HepG2 (cell line): ENCODE results near the gene CHST11. TPM values are rescaled to one million over a fixed set of nuclear protein-coding genes. Genes with fewer than 3 reads are reported as not detected.

Source experiments
- ATAC-seq: fragments of 200-7000 bp; cut with Tn5 transposase; 3 replicates; pipeline ENCODE4 v1.9.1; 2020; ENCODE audit warnings: mild to moderate bottlenecking, moderate library complexity
- BruUV-seq: library from RNA; stranded (reverse); fragments of 400-500 nt; replicated peaks from 2 replicates; lab custom pipeline; 2021; lab: Mats Ljungman, UMichigan
- CTCF ChIA-PET: fragments of 300-600 bp; formaldehyde crosslinking; extraction: SDS; loops from one replicate; lab custom pipeline; 2021; ENCODE audit warnings: low total read pairs, inconsistent platforms, low intra/inter-chr PET ratio; lab: Yijun Ruan, JAX
- POLR2A ChIA-PET: fragments of 350-600 bp; sonication (Branson Sonifier 250); formaldehyde crosslinking; loops from one replicate; lab custom pipeline; 2020; ENCODE audit warnings: antibody characterized with exemption, inconsistent platforms; lab: Yijun Ruan, JAX
- DNase-seq: peaks from one replicate; pipeline ENCODE4 v3.0.0-alpha.2; 2015; ENCODE audit warnings: low spot score
- FAIRE-seq: peaks from 3 replicates; lab custom pipeline; 2011; peaks lifted over from hg19 to GRCh38; lab: Jason Lieb, UNC
- H2AFZ ChIP-seq: one replicate; pipeline ENCODE4 v1.6.1; 2011; ENCODE audit warnings: low read length, inconsistent platforms
- H3K27ac ChIP-seq: fragments of 300-600 bp; 3 replicates; pipeline ENCODE4 v1.8.0; 2011; ENCODE audit warnings: mixed run types, mild to moderate bottlenecking, mixed read lengths, low read length, inconsistent platforms; ENCODE audit not compliant: insufficient read depth; ENCODE audit errors: extremely low read length
- H3K27me3 ChIP-seq, 2 experiments: fragments of 200-600 bp in 1 of 2; 2 replicates in 1 of 2; 3 replicates in 1 of 2; pipeline versions ENCODE4 v1.6.0 to v1.8.0; 2011; ENCODE audit warnings: low read length in 2 of 2, mild to moderate bottlenecking in 2 of 2, moderate library complexity in 2 of 2, inconsistent platforms in 1 of 2; ENCODE audit not compliant: insufficient read depth in 2 of 2, control insufficient read depth in 1 of 2
- H3K36me3 ChIP-seq, 2 experiments: fragments of 200-600 bp in 1 of 2; replicated peaks in 1 of 2; 2 replicates in 1 of 2; 3 replicates in 1 of 2; pipeline versions ENCODE4 v1.5.1 to v1.8.0; 2011; ENCODE audit warnings: low read length in 2 of 2, inconsistent platforms in 1 of 2; ENCODE audit not compliant: insufficient read depth in 2 of 2, control insufficient read depth in 1 of 2
- H3K4me1 ChIP-seq: 2 replicates; pipeline ENCODE4 v1.5.1; 2012; ENCODE audit warnings: low read length, inconsistent platforms; ENCODE audit not compliant: insufficient read depth
- H3K4me2 ChIP-seq: 2 replicates; pipeline ENCODE4 v1.6.0; 2011; ENCODE audit warnings: low read depth, low read length, inconsistent platforms
- H3K4me3 ChIP-seq, 3 experiments: fragments of 200-600 bp in 1 of 3; sonication (generic), shearing (Covaris generic) in 1 of 3; replicated peaks in 1 of 3; 2 replicates each; pipeline ENCODE4 v1.5.1; 2011 to 2016; ENCODE audit warnings: low read length in 3 of 3, inconsistent platforms in 2 of 3, low read depth in 2 of 3, mild to moderate bottlenecking in 2 of 3, control low read depth in 1 of 3, mixed read lengths in 1 of 3; ENCODE audit not compliant: insufficient read depth in 1 of 3
- H3K79me2 ChIP-seq: one replicate; pipeline ENCODE4 v1.6.1; 2011; ENCODE audit warnings: low read length, inconsistent platforms; ENCODE audit not compliant: insufficient read depth
- H3K9ac ChIP-seq: 2 replicates; pipeline ENCODE4 v1.6.0; 2011; ENCODE audit warnings: mild to moderate bottlenecking, low read depth, low read length, inconsistent platforms; ENCODE audit not compliant: insufficient read depth
- H3K9me3 ChIP-seq: 2 replicates; pipeline ENCODE4 v1.5.1; 2012; ENCODE audit warnings: mild to moderate bottlenecking, low read length
- H4K20me1 ChIP-seq: 2 replicates; pipeline ENCODE4 v1.6.0; 2011; ENCODE audit warnings: inconsistent platforms, mild to moderate bottlenecking, low read length, moderate library complexity; ENCODE audit not compliant: insufficient read depth
- IRX3 ChIP-seq: sonication (generic); formaldehyde crosslinking; IDR thresholded peaks from 2 replicates; pipeline ENCODE4 v1.8.1; 2023; ENCODE audit warnings: mild to moderate bottlenecking, low read depth, missing genetic modification reagents, borderline replicate concordance
- PTBP1 ChIP-seq: fragments of 200-400 bp; formaldehyde crosslinking; IDR thresholded peaks from 2 replicates; pipeline ENCODE4 v1.6.1; 2018; ENCODE audit warnings: low read length, low read depth; ENCODE audit not compliant: poor library complexity, severe bottlenecking
- ZNF557 ChIP-seq: sonication (generic); formaldehyde crosslinking; IDR thresholded peaks from 2 replicates; pipeline ENCODE4 v1.4.0; 2020; ENCODE audit warnings: missing genetic modification reagents
- WGBS: methylation state at CpG from one replicate; pipeline ENCODE4 v1.1.6; 2017; ENCODE audit warnings: low lambda C conversion rate; 5-methylcytosine and 5-hydroxymethylcytosine counted together
- in situ Hi-C: cut with HindIII; loops from 2 replicates; pipeline ENCODE4 v1.10.0; 2017; ENCODE audit warnings: low pct_unique_long_range_greater_than_20kb; ENCODE audit not compliant: extremely low pct_ligation_motif_present
- intact Hi-C: fragments of 100-400 bp; cut with micrococcal nuclease; formaldehyde crosslinking; loops from one replicate; pipeline ENCODE4 v1.10.0; 2022; ENCODE audit not compliant: unreplicated experiment
- polyA plus RNA-seq, 8 experiments: library from polyadenylated mRNA; depleted of rRNA in 3 of 8; stranded (reverse) in 7 of 8; unstranded in 1 of 8; fragments of >200 nt; fragmentation: Illumina TruSeq in 4 of 8; extraction: Trizol in 4 of 8; gene quantifications; 2 replicates each; pipeline versions ENCODE4 v1.2.1 to v1.2.3, GENCODE V29; 2011 to 2016; ENCODE audit warnings: low read depth in 4 of 8, missing spikeins in 1 of 8, mixed read lengths in 1 of 8; ENCODE audit not compliant: insufficient read depth in 1 of 8
- total RNA-seq, 5 experiments: library from RNA; depleted of rRNA; stranded (reverse); fragments of >200 nt; fragmentation: Illumina TruSeq; extraction: Trizol; gene quantifications; 2 replicates each; pipeline ENCODE4 v1.2.3, GENCODE V29; 2016; ENCODE audit warnings: low read depth in 1 of 5
- TF ChIP-seq, protein P1 (sequence below): sonication (generic); formaldehyde crosslinking; IDR thresholded peaks from 2 replicates; pipeline ENCODE4 v1.4.0; 2020; ENCODE audit warnings: low read depth, missing genetic modification reagents
- TF ChIP-seq, protein P2 (sequence below): sonication (generic); formaldehyde crosslinking; IDR thresholded peaks from 2 replicates; pipeline ENCODE4 v1.5.1; 2020; ENCODE audit warnings: missing genetic modification reagents, mild to moderate bottlenecking, borderline replicate concordance
- TF ChIP-seq, protein P3 (sequence below): sonication (generic); formaldehyde crosslinking; IDR thresholded peaks from 2 replicates; pipeline ENCODE4 v1.5.0; 2020; ENCODE audit warnings: missing genetic modification reagents
- TF ChIP-seq, protein P4 (sequence below): sonication (generic); formaldehyde crosslinking; IDR thresholded peaks from 2 replicates; pipeline ENCODE4 v1.5.0; 2020; ENCODE audit warnings: mild to moderate bottlenecking, missing genetic modification reagents, moderate library complexity

The CHST11 gene
- total and polyA plus RNA-seq, 2 of the 13 experiments (the other 11 are each of a cell fraction or from before 2014, with no cell fraction given), result 0.15 TPM; not detected in 1

DNA sequence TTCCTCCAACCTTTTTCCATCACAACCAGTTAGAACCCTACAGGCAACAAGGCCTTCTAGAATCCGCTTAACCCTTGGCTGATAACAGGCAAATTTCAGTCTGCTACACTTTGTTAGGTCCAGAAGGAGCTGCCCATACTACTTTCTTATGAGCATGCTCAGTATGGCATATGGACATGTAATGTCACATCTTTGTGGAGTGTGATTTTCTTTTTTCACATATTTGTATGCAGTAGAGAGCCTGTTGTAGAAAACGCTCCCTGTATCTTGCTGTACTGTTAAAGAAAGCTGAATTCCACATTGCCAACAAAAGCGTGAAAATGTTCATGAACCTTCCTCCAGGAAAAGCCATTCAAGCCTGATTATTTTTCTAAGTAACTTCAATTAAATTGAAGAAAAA is 304.9 kb downstream of the CHST11 start (continued):
- TF ChIP-seq, protein P1, sequence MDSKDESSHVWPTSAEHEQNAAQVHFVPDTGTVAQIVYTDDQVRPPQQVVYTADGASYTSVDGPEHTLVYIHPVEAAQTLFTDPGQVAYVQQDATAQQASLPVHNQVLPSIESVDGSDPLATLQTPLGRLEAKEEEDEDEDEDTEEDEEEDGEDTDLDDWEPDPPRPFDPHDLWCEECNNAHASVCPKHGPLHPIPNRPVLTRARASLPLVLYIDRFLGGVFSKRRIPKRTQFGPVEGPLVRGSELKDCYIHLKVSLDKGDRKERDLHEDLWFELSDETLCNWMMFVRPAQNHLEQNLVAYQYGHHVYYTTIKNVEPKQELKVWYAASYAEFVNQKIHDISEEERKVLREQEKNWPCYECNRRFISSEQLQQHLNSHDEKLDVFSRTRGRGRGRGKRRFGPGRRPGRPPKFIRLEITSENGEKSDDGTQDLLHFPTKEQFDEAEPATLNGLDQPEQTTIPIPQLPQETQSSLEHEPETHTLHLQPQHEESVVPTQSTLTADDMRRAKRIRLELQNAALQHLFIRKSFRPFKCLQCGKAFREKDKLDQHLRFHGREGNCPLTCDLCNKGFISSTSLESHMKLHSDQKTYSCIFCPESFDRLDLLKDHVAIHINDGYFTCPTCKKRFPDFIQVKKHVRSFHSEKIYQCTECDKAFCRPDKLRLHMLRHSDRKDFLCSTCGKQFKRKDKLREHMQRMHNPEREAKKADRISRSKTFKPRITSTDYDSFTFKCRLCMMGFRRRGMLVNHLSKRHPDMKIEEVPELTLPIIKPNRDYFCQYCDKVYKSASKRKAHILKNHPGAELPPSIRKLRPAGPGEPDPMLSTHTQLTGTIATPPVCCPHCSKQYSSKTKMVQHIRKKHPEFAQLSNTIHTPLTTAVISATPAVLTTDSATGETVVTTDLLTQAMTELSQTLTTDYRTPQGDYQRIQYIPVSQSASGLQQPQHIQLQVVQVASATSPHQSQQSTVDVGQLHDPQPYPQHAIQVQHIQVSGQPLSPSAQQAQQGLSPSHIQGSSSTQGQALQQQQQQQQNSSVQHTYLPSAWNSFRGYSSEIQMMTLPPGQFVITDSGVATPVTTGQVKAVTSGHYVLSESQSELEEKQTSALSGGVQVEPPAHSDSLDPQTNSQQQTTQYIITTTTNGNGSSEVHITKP (CRISPR knock-in tag), result no peak

DNA sequence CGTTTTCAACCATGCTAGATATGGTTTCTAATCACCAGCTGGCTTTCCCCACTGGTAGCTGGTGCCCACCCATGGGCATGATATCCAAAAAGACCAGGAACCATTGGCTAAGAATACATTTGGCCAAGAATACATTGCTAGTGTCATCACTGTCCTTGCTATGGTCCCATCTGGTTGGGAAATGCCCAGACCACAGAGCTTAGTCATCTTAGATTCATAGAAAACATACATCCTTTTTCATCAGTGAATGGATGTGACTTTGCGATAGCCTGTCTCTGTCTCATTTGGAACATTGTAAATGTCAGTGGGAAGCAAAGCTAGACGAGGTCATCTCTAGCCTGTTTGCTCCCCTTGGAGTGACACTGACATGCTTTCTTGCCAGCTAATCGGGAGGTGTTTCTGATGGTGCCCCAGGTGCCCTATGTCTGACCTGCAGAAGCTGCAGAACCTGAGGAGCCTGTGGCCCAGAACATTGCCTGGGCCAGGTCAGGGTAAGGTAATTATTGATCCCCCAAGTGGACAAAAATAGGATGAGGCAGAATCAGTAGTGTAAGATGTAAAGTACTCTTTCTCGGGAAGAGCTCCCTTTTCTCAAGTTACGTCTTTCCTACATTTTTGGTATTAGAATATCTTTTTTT is 306.5 kb downstream of the CHST11 start:
- WGBS, result 43% methylated on average over 6 of the region's 6 CpGs
- in situ Hi-C loops, result no loop called here
- no peaks in the 10 kb centered on the region for H4K20me1 ChIP-seq
- no peaks in the 10 kb centered on the region for H3K9me3 ChIP-seq
- no peak for FAIRE-seq
- H3K27ac ChIP-seq, result no peak overlapping the region
- no peaks in the 10 kb centered on the region for H3K4me1 ChIP-seq
- BruUV-seq, result no TSS peak
- TF ChIP-seq, protein P2, sequence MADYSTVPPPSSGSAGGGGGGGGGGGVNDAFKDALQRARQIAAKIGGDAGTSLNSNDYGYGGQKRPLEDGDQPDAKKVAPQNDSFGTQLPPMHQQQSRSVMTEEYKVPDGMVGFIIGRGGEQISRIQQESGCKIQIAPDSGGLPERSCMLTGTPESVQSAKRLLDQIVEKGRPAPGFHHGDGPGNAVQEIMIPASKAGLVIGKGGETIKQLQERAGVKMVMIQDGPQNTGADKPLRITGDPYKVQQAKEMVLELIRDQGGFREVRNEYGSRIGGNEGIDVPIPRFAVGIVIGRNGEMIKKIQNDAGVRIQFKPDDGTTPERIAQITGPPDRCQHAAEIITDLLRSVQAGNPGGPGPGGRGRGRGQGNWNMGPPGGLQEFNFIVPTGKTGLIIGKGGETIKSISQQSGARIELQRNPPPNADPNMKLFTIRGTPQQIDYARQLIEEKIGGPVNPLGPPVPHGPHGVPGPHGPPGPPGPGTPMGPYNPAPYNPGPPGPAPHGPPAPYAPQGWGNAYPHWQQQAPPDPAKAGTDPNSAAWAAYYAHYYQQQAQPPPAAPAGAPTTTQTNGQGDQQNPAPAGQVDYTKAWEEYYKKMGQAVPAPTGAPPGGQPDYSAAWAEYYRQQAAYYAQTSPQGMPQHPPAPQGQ, result no peak
- TF ChIP-seq, protein P3, sequence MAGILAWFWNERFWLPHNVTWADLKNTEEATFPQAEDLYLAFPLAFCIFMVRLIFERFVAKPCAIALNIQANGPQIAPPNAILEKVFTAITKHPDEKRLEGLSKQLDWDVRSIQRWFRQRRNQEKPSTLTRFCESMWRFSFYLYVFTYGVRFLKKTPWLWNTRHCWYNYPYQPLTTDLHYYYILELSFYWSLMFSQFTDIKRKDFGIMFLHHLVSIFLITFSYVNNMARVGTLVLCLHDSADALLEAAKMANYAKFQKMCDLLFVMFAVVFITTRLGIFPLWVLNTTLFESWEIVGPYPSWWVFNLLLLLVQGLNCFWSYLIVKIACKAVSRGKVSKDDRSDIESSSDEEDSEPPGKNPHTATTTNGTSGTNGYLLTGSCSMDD, result no peak
- TF ChIP-seq, protein P4, sequence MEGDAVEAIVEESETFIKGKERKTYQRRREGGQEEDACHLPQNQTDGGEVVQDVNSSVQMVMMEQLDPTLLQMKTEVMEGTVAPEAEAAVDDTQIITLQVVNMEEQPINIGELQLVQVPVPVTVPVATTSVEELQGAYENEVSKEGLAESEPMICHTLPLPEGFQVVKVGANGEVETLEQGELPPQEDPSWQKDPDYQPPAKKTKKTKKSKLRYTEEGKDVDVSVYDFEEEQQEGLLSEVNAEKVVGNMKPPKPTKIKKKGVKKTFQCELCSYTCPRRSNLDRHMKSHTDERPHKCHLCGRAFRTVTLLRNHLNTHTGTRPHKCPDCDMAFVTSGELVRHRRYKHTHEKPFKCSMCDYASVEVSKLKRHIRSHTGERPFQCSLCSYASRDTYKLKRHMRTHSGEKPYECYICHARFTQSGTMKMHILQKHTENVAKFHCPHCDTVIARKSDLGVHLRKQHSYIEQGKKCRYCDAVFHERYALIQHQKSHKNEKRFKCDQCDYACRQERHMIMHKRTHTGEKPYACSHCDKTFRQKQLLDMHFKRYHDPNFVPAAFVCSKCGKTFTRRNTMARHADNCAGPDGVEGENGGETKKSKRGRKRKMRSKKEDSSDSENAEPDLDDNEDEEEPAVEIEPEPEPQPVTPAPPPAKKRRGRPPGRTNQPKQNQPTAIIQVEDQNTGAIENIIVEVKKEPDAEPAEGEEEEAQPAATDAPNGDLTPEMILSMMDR, result no peak
- TF ChIP-seq ZNF557 (CRISPR knock-in tag) (no peak), IRX3 (CRISPR knock-in tag) (no peak), PTBP1 (no peak)
- TF ChIP-seq, all 625 proteins: peak for 0
- POLR2A ChIA-PET, result no interaction called here
- intact Hi-C loops, result no loop called here
- H3K27me3 ChIP-seq, result peaks cover 0 to 18% of the 10 kb centered on the region in 2 experiments; a peak in 3 of 5 replicates
- ATAC-seq (no peak), DNase-seq (no peak)
- CTCF ChIA-PET, result no interaction called here
- H3K36me3 ChIP-seq, result no peaks in the 10 kb centered on the region
- no peak overlapping the region for H2AFZ ChIP-seq
- no peak overlapping the region for H3K9ac ChIP-seq
- H3K4me3 ChIP-seq, result no peak overlapping the region
- H3K4me2 ChIP-seq, result no peak overlapping the region
- H3K79me2 ChIP-seq, result no peaks in the 10 kb centered on the region
